ENCODE data around the gene PTPRJ. TPM values are rescaled to one million over a fixed set of nuclear protein-coding genes. Genes with fewer than 3 reads are reported as not detected.

The PTPRJ gene
- total and polyA plus RNA-seq, 2 donors (not counting 1 experiment from before 2014, with no cell fraction given): 5.3 to 5.8 TPM

- no peak for DNase-seq (ENCODE audit: low read depth in 2 of 2)
- no peaks in the 10 kb centered on the region for H3K79me2 ChIP-seq (ENCODE audit: control insufficient read depth, insufficient read depth, low read length)
- H3K27ac ChIP-seq (ENCODE audit: insufficient read depth, low read length): no peak overlapping the region
- no peak overlapping the region for H3K4me3 ChIP-seq (replicated peaks in 1 of 4; ENCODE audit: control extremely low read depth in 1 of 4, insufficient read depth in 1 of 4, low read depth in 3 of 4, low read length in 4 of 4)
- no peak overlapping the region for H3K9ac ChIP-seq (ENCODE audit: insufficient read depth, low read length)
- H2AFZ ChIP-seq (ENCODE audit: low read length): no peak overlapping the region
- no peaks in the 10 kb centered on the region for H4K20me1 ChIP-seq (ENCODE audit: control insufficient read depth, extremely low read depth, insufficient read depth, low read length)
- no peaks in the 10 kb centered on the region for H3K4me1 ChIP-seq (ENCODE audit: control insufficient read depth, extremely low read depth, insufficient read depth, low read length)
- H3K27me3 ChIP-seq (ENCODE audit: control insufficient read depth, insufficient read depth, low read length): no peaks in the 10 kb centered on the region
- no peaks in the 10 kb centered on the region for H3K36me3 ChIP-seq (ENCODE audit: control insufficient read depth, insufficient read depth, low read length)
- no peak for TF ChIP-seq EZH2 (IDR thresholded peaks at IDR 0.05; ENCODE audit: low read length, missing control alignments)
- TF ChIP-seq, protein P1, sequence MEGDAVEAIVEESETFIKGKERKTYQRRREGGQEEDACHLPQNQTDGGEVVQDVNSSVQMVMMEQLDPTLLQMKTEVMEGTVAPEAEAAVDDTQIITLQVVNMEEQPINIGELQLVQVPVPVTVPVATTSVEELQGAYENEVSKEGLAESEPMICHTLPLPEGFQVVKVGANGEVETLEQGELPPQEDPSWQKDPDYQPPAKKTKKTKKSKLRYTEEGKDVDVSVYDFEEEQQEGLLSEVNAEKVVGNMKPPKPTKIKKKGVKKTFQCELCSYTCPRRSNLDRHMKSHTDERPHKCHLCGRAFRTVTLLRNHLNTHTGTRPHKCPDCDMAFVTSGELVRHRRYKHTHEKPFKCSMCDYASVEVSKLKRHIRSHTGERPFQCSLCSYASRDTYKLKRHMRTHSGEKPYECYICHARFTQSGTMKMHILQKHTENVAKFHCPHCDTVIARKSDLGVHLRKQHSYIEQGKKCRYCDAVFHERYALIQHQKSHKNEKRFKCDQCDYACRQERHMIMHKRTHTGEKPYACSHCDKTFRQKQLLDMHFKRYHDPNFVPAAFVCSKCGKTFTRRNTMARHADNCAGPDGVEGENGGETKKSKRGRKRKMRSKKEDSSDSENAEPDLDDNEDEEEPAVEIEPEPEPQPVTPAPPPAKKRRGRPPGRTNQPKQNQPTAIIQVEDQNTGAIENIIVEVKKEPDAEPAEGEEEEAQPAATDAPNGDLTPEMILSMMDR (conservative IDR thresholded peaks at IDR 0.05 in 1 of 2, IDR thresholded peaks at IDR 0.05 in 1 of 2; ENCODE audit: low read depth in 1 of 2, low read length in 2 of 2): no peak
- no peak overlapping the region for H3K4me2 ChIP-seq (ENCODE audit: extremely low read depth, insufficient read depth, low read length)
- no peaks in the 10 kb centered on the region for H3K9me3 ChIP-seq (ENCODE audit: control insufficient read depth, insufficient read depth, low read depth, low read length)
Measured at GRCh38 chr11:47964546-47964945, 15.8 kb upstream of the PTPRJ start.

DNA sequence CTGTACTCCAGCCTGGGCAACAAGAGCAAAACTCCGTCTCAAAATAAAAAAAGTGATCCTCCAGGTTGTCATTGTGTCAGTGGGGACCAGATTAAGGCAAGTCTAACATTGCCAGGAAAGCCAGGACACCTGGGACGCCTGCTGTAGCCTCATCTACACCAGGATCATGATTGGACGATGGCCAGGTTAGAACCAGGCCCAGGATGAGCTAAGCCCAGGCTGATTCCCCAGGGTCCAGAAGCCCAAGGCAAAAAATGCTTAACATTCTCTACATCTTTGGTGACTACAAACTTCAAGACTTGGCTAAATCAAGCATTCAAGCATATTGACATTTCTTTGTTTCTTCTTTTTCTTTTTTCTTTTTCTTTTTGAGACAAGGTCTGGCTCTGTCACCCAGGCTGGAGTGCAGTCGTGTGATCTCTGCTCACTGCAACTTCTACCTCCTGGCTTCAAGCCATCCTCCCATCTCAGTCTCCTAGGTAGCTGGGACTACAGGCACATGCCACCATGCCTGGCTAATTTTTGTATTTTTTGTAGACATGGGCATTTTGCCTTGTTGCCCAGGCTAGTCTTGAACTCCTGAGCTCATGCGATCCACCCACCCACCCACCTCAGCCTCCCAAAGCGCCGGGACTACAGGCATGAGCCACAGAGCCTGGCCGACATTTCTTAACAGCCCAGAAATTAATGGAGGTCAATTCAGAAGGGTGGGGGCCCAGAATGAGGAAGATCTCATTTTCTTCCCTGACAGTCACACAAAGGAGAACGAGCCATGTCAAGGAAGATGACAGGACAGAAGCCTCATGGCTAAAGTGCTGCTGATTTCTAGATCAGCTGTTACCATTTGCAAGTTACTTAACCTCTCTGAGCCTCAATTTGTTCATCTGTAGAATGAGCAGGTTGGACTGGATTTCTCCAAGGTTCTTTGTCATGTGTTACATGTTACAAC lies 12.5 kb upstream of the PTPRJ start:
- Histone ChIP-seq H3K9me3 (ENCODE audit: control insufficient read depth, insufficient read depth, low read depth, low read length) (no peaks in the 10 kb centered on the region), H3K79me2 (ENCODE audit: control insufficient read depth, insufficient read depth, low read length) (no peaks in the 10 kb centered on the region), H3K9ac (ENCODE audit: insufficient read depth, low read length) (no peak overlapping the region), H3K4me1 (ENCODE audit: control insufficient read depth, extremely low read depth, insufficient read depth, low read length) (no peaks in the 10 kb centered on the region), H3K27me3 (ENCODE audit: control insufficient read depth, insufficient read depth, low read length) (no peaks in the 10 kb centered on the region), H3K4me2 (ENCODE audit: extremely low read depth, insufficient read depth, low read length) (no peak overlapping the region), H4K20me1 (ENCODE audit: control insufficient read depth, extremely low read depth, insufficient read depth, low read length) (no peaks in the 10 kb centered on the region), H3K27ac (ENCODE audit: insufficient read depth, low read length) (no peak overlapping the region), H3K36me3 (ENCODE audit: control insufficient read depth, insufficient read depth, low read length) (no peaks in the 10 kb centered on the region), H3K4me3 (replicated peaks in 1 of 4; ENCODE audit: control extremely low read depth in 1 of 4, insufficient read depth in 1 of 4, low read depth in 3 of 4, low read length in 4 of 4) (no peak overlapping the region), H2AFZ (ENCODE audit: low read length) (no peak overlapping the region)
- DNase-seq (ENCODE audit: low read depth in 2 of 2): peak in 1 of 2 donors; percentile 59
- TF ChIP-seq, protein P1 (conservative IDR thresholded peaks at IDR 0.05 in 1 of 2, IDR thresholded peaks at IDR 0.05 in 1 of 2; ENCODE audit: low read depth in 1 of 2, low read length in 2 of 2): no peak
- TF ChIP-seq EZH2 (IDR thresholded peaks at IDR 0.05; ENCODE audit: low read length, missing control alignments): no peak

DNA sequence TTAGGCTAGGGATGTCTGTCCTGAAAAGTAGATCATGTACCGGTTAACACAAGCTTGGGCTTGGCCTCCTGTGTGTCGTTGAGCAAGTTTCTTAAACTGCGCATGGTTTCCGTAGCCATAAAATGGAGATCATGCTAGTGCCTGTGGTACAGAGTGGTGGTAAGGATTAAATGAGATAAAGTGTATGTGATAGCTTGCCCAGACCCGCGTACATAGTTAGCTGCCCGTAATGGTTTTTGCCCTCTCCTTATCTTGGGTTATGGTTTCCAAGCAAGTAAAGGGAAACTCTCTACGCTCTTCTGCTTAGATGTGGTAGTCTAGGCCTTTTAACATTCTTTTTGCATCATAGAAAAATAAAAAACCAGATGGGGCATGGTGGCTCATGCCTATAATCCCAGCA lies 11.0 kb upstream of the PTPRJ start:
- Histone ChIP-seq H4K20me1 (ENCODE audit: control insufficient read depth, extremely low read depth, insufficient read depth, low read length) (no peaks in the 10 kb centered on the region), H3K4me1 (ENCODE audit: control insufficient read depth, extremely low read depth, insufficient read depth, low read length) (peaks cover 9% of the 10 kb centered on the region), H3K79me2 (ENCODE audit: control insufficient read depth, insufficient read depth, low read length) (no peaks in the 10 kb centered on the region), H3K36me3 (ENCODE audit: control insufficient read depth, insufficient read depth, low read length) (no peaks in the 10 kb centered on the region), H3K4me2 (ENCODE audit: extremely low read depth, insufficient read depth, low read length) (no peak overlapping the region), H3K4me3 (replicated peaks in 1 of 4; ENCODE audit: control extremely low read depth in 1 of 4, insufficient read depth in 1 of 4, low read depth in 3 of 4, low read length in 4 of 4) (no peak overlapping the region), H3K9me3 (ENCODE audit: control insufficient read depth, insufficient read depth, low read depth, low read length) (no peaks in the 10 kb centered on the region), H3K27ac (ENCODE audit: insufficient read depth, low read length) (no peak overlapping the region), H3K27me3 (ENCODE audit: control insufficient read depth, insufficient read depth, low read length) (no peaks in the 10 kb centered on the region), H3K9ac (ENCODE audit: insufficient read depth, low read length) (no peak overlapping the region), H2AFZ (ENCODE audit: low read length) (no peak overlapping the region)
- TF ChIP-seq, protein P1 (conservative IDR thresholded peaks at IDR 0.05 in 1 of 2, IDR thresholded peaks at IDR 0.05 in 1 of 2; ENCODE audit: low read depth in 1 of 2, low read length in 2 of 2): no peak
- no peak for TF ChIP-seq EZH2 (IDR thresholded peaks at IDR 0.05; ENCODE audit: low read length, missing control alignments)
- no peak for DNase-seq (ENCODE audit: low read depth in 2 of 2)
